ENCODE results near the gene QDPR.

GRCh38 chr4:17560065-17560673 lies 48.3 kb upstream of the QDPR start:
- no peak for TF ChIP-seq CTCF (IDR thresholded peaks at IDR 0.05; ENCODE audit: insufficient read depth, low read length, poor library complexity, severe bottlenecking)
- TF ChIP-seq EZH2phosphoT487 (conservative IDR thresholded peaks at IDR 0.05; ENCODE audit: low read length) = no peak
